ENCODE measurements around the gene USP13.

Gene USP13

GRCh38 chr3:179744667-179745066 is 91.8 kb downstream of the USP13 start:
- no peaks in the 10 kb centered on the region for H3K4me1 ChIP-seq
- no peak for DNase-seq
- H3K4me3 ChIP-seq (ENCODE audit: low read depth, low read length), result no peak overlapping the region
- TF ChIP-seq, protein P1, sequence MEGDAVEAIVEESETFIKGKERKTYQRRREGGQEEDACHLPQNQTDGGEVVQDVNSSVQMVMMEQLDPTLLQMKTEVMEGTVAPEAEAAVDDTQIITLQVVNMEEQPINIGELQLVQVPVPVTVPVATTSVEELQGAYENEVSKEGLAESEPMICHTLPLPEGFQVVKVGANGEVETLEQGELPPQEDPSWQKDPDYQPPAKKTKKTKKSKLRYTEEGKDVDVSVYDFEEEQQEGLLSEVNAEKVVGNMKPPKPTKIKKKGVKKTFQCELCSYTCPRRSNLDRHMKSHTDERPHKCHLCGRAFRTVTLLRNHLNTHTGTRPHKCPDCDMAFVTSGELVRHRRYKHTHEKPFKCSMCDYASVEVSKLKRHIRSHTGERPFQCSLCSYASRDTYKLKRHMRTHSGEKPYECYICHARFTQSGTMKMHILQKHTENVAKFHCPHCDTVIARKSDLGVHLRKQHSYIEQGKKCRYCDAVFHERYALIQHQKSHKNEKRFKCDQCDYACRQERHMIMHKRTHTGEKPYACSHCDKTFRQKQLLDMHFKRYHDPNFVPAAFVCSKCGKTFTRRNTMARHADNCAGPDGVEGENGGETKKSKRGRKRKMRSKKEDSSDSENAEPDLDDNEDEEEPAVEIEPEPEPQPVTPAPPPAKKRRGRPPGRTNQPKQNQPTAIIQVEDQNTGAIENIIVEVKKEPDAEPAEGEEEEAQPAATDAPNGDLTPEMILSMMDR (IDR thresholded peaks at IDR 0.05; ENCODE audit: low read depth, low read length), result no peak
- no peaks in the 10 kb centered on the region for H3K27me3 ChIP-seq
- H3K9me3 ChIP-seq, result no peaks in the 10 kb centered on the region; the same call in 1 of the 2 replicates
- H3K36me3 ChIP-seq, result peaks cover 13% of the 10 kb centered on the region

GRCh38 chr3:179745079-179745478 is 92.2 kb downstream of the USP13 start:
- DNase-seq, result no peak
- no peak overlapping the region for H3K4me3 ChIP-seq (ENCODE audit: low read depth, low read length)
- no peaks in the 10 kb centered on the region for H3K4me1 ChIP-seq
- peaks cover 10% of the 10 kb centered on the region for H3K36me3 ChIP-seq
- H3K27me3 ChIP-seq, result no peaks in the 10 kb centered on the region
- TF ChIP-seq, protein P1 (IDR thresholded peaks at IDR 0.05; ENCODE audit: low read depth, low read length), result no peak
- no peaks in the 10 kb centered on the region; the same call in 1 of the 2 replicates for H3K9me3 ChIP-seq

- Histone ChIP-seq H3K36me3 (peaks cover 10% of the 10 kb centered on the region), H3K27me3 (no peaks in the 10 kb centered on the region), H3K4me1 (no peaks in the 10 kb centered on the region), H3K4me3 (ENCODE audit: low read depth, low read length) (no peak overlapping the region), H3K9me3 (no peaks in the 10 kb centered on the region; the same call in 1 of the 2 replicates)
- no peak for DNase-seq
- TF ChIP-seq, protein P1 (IDR thresholded peaks at IDR 0.05; ENCODE audit: low read depth, low read length), result no peak
These were observed 92.9 kb downstream of the USP13 start for GRCh38 chr3:179745716-179746115.

DNA sequence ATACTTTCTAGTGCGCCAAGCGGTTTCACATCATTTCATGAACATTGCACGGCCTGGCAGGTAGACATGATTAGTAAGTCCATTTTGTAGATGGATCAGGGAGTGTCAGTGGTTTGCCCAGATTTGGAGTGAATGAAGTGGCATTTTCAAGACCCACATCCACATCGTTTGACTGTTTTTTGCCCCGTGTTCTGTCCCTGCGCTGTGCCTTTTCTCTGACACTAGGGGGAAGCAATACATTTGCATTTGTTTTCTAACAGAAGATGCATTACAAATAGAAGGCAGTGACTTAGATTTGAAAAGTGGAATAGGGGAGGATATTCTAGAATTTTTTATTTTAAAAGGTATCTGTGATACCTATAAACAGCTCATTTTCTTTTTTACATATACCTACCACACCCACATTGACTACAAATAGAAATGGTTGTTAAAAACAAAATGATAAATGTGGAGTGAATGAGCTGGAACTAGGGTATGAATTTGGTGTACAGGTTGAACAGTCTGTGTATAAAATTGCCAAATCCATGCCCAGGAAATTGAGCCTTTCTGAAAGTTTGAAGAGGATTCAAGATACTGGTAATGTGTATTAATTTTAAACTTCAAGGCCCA is 98.0 kb downstream of the USP13 start:
- H3K36me3 ChIP-seq, result peaks cover 5% of the 10 kb centered on the region; the same call in 1 of the 2 replicates
- H3K4me3 ChIP-seq (ENCODE audit: low read depth, low read length), result no peak overlapping the region
- no peaks in the 10 kb centered on the region for H3K4me1 ChIP-seq
- no peaks in the 10 kb centered on the region for H3K27me3 ChIP-seq
- peak; percentile 18 for DNase-seq
- TF ChIP-seq, protein P1 (IDR thresholded peaks at IDR 0.05; ENCODE audit: low read depth, low read length), result peak; percentile 79
- no peaks in the 10 kb centered on the region for H3K9me3 ChIP-seq

GRCh38 chr3:179760944-179761343 is 108.1 kb downstream of the USP13 start:
- no peaks in the 10 kb centered on the region for H3K9me3 ChIP-seq
- H3K4me3 ChIP-seq (ENCODE audit: low read depth, low read length), result no peak overlapping the region
- no peaks in the 10 kb centered on the region; the same call in 1 of the 2 replicates for H3K4me1 ChIP-seq
- no peaks in the 10 kb centered on the region for H3K27me3 ChIP-seq
- TF ChIP-seq, protein P1 (IDR thresholded peaks at IDR 0.05; ENCODE audit: low read depth, low read length), result no peak
- peaks cover 8% of the 10 kb centered on the region for H3K36me3 ChIP-seq
- DNase-seq, result peak; percentile 16

DNA sequence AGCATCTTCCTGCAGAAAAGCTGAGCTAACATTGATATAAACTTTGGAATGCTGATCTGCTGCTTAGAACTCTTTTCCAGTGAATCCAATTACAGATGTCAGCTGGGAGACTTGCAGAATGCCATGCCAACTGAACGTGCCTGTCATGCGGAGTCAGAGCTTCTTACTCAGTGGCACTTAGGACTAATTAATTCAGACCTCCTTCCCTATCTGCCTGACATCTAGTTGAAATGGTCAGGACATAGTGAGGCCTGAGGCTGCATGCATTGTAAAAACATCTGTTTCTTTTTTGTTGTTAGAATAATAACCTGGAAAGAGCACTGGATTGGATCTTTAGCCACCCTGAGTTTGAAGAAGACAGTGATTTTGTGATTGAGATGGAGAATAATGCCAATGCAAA is 112.6 kb downstream of the USP13 start:
- no peaks in the 10 kb centered on the region for H3K9me3 ChIP-seq
- DNase-seq, result peak; percentile 48
- peaks cover 16% of the 10 kb centered on the region for H3K36me3 ChIP-seq
- no peak overlapping the region for H3K4me3 ChIP-seq (ENCODE audit: low read depth, low read length)
- TF ChIP-seq, protein P1 (IDR thresholded peaks at IDR 0.05; ENCODE audit: low read depth, low read length), result no peak
- H3K27me3 ChIP-seq, result no peaks in the 10 kb centered on the region
- H3K4me1 ChIP-seq, result peaks cover 2% of the 10 kb centered on the region
